Measurements from ENCODE around the gene RNF43.

DNA sequence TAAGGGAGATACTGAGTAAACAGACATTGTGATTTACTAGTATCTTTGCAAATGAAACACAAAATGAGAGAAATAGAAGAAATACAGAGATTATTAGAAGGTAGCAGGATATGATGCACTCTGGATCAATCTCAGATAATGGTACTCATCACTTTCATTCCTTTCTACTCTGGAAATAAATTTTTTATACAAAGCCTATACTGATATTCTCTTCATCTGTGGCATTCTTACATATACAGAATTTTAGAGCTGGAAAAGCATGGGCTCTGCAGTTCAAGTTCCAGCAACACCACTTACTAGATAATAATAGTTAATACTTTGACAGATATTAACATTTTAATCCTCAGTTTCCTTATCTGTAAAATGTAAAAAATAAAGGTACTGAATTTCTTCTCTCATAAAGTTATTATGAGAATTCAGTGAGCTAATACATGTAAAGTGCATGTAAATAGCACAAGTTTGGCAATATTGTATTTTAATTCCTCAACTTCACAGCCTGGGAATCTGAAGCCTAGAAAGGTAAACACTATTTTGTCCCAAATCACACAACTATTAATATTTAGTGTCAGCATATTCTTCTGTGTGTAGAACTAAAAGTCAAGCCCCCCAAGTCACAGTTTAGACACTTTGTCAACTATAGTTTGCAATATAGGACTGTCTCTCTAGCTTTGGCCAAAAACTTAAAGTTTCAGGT is 6.5 kb downstream of the RNF43 start:
- TF ChIP-seq, protein P1, sequence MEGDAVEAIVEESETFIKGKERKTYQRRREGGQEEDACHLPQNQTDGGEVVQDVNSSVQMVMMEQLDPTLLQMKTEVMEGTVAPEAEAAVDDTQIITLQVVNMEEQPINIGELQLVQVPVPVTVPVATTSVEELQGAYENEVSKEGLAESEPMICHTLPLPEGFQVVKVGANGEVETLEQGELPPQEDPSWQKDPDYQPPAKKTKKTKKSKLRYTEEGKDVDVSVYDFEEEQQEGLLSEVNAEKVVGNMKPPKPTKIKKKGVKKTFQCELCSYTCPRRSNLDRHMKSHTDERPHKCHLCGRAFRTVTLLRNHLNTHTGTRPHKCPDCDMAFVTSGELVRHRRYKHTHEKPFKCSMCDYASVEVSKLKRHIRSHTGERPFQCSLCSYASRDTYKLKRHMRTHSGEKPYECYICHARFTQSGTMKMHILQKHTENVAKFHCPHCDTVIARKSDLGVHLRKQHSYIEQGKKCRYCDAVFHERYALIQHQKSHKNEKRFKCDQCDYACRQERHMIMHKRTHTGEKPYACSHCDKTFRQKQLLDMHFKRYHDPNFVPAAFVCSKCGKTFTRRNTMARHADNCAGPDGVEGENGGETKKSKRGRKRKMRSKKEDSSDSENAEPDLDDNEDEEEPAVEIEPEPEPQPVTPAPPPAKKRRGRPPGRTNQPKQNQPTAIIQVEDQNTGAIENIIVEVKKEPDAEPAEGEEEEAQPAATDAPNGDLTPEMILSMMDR (IDR thresholded peaks at IDR 0.05) = no peak
- no peak for TF ChIP-seq POLR2A (IDR thresholded peaks at IDR 0.05)
